ENCODE measurements around the gene IGF1R. TPM values are rescaled to one million over a fixed set of nuclear protein-coding genes. Genes with fewer than 3 reads are reported as not detected.

The IGF1R gene
- total and polyA plus RNA-seq, 4 donors: 5.9 to 154 (median 27.6) TPM

DNA sequence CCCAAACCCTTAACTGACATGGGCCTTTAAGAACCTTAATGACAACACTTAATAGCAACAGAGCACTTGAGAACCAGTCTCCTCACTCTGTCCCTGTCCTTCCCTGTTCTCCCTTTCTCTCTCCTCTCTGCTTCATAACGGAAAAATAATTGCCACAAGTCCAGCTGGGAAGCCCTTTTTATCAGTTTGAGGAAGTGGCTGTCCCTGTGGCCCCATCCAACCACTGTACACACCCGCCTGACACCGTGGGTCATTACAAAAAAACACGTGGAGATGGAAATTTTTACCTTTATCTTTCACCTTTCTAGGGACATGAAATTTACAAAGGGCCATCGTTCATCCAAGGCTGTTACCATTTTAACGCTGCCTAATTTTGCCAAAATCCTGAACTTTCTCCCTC lies 309.3 kb downstream of the IGF1R start:
- 57 to 70% methylated on average over 6 of the region's 6 CpGs for WGBS, 2 donors
- ATAC-seq (ENCODE audit: insufficient read depth, low FRiP score): no peak
- peaks cover 8 to 50% (median 24%) of the 10 kb centered on the region in 4 donors for H3K36me3 ChIP-seq (ENCODE audit: control insufficient read depth in 4 of 4, insufficient read depth in 4 of 4, low read length in 4 of 4)

DNA sequence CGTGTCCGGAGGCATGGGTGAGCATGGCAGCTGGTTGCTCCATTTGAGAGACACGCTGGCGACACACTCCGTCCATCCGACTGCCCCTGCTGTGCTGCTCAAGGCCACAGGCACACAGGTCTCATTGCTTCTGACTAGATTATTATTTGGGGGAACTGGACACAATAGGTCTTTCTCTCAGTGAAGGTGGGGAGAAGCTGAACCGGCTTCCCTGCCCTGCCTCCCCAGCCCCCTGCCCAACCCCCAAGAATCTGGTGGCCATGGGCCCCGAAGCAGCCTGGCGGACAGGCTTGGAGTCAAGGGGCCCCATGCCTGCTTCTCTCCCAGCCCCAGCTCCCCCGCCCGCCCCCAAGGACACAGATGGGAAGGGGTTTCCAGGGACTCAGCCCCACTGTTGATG lies 309.7 kb downstream of the IGF1R start:
- H3K27me3 ChIP-seq (ENCODE audit: control insufficient read depth in 3 of 3, insufficient read depth in 3 of 3, low read length in 2 of 3): no peaks in the 10 kb centered on the region
- H3K4me3 ChIP-seq: no peak overlapping the region
- 96 to 97% methylated on average over 11 of the region's 11 CpGs for WGBS, 2 donors
- H3K36me3 ChIP-seq (ENCODE audit: control insufficient read depth in 4 of 4, insufficient read depth in 4 of 4, low read length in 4 of 4): peaks cover 8 to 50% (median 26%) of the 10 kb centered on the region in 4 donors
- no peak overlapping the region for H3K27ac ChIP-seq (ENCODE audit: low read depth in 1 of 2, low read length in 1 of 2)
- H3K4me1 ChIP-seq (ENCODE audit: control insufficient read depth in 5 of 5, insufficient read depth in 5 of 5, low read length in 5 of 5): peaks cover 8 to 32% (median 11%) of the 10 kb centered on the region in 5 donors
- no peak overlapping the region for H3K9ac ChIP-seq (ENCODE audit: insufficient read depth in 1 of 2, low read length in 2 of 2)
- peaks cover 0 to 15% (median 6%) of the 10 kb centered on the region in 4 donors for H3K9me3 ChIP-seq (ENCODE audit: control insufficient read depth in 4 of 4, insufficient read depth in 3 of 4, low read length in 3 of 4)
- DNase-seq (no peak), ATAC-seq (ENCODE audit: insufficient read depth, low FRiP score) (no peak)
- TF ChIP-seq, protein P1, sequence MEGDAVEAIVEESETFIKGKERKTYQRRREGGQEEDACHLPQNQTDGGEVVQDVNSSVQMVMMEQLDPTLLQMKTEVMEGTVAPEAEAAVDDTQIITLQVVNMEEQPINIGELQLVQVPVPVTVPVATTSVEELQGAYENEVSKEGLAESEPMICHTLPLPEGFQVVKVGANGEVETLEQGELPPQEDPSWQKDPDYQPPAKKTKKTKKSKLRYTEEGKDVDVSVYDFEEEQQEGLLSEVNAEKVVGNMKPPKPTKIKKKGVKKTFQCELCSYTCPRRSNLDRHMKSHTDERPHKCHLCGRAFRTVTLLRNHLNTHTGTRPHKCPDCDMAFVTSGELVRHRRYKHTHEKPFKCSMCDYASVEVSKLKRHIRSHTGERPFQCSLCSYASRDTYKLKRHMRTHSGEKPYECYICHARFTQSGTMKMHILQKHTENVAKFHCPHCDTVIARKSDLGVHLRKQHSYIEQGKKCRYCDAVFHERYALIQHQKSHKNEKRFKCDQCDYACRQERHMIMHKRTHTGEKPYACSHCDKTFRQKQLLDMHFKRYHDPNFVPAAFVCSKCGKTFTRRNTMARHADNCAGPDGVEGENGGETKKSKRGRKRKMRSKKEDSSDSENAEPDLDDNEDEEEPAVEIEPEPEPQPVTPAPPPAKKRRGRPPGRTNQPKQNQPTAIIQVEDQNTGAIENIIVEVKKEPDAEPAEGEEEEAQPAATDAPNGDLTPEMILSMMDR (IDR thresholded peaks at IDR 0.05; ENCODE audit: control extremely low read depth, extremely low read depth): no peak

More for the DNA sequence above, 309.3 kb downstream of the IGF1R start:
- Histone ChIP-seq H3K27me3 (ENCODE audit: control insufficient read depth in 3 of 3, insufficient read depth in 3 of 3, low read length in 2 of 3) (no peaks in the 10 kb centered on the region), H3K27ac (ENCODE audit: low read depth in 1 of 2, low read length in 1 of 2) (no peak overlapping the region), H3K4me3 (no peak overlapping the region), H3K4me1 (ENCODE audit: control insufficient read depth in 5 of 5, insufficient read depth in 5 of 5, low read length in 5 of 5) (peaks cover 8 to 36% (median 14%) of the 10 kb centered on the region in 5 donors), H3K9ac (ENCODE audit: insufficient read depth in 1 of 2, low read length in 2 of 2) (no peak overlapping the region), H3K9me3 (ENCODE audit: control insufficient read depth in 4 of 4, insufficient read depth in 3 of 4, low read length in 3 of 4) (peaks cover 0 to 14% (median 6%) of the 10 kb centered on the region in 4 donors)
- DNase-seq: no peak
- TF ChIP-seq, protein P1 (IDR thresholded peaks at IDR 0.05; ENCODE audit: control extremely low read depth, extremely low read depth): no peak

DNA sequence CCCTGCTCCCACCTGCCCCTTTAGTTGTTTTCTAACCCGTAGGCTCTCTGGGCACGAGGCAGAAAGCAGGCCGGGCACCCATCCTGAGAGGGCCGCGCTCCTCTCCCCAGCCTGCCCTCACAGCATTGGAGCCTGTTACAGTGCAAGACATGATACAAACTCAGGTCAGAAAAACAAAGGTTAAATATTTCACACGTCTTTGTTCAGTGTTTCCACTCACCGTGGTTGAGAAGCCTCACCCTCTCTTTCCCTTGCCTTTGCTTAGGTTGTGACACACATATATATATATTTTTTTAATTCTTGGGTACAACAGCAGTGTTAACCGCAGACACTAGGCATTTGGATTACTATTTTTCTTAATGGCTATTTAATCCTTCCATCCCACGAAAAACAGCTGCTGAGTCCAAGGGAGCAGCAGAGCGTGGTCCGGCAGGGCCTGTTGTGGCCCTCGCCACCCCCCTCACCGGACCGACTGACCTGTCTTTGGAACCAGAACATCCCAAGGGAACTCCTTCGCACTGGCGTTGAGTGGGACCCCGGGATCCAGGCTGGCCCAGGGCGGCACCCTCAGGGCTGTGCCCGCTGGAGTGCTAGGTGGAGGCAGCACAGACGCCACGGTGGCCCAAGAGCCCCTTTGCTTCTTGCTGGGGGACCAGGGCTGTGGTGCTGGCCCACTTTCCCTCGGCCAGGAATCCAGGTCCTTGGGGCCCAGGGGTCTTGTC lies 310.7 kb downstream of the IGF1R start:
- no peak for DNase-seq
- Histone ChIP-seq H3K9me3 (ENCODE audit: control insufficient read depth in 4 of 4, insufficient read depth in 3 of 4, low read length in 3 of 4) (peaks cover 0 to 15% (median 6%) of the 10 kb centered on the region in 4 donors), H3K27ac (ENCODE audit: low read depth in 1 of 2, low read length in 1 of 2) (no peak overlapping the region)

More for the DNA sequence above, 310.7 kb downstream of the IGF1R start:
- no peak for ATAC-seq (ENCODE audit: insufficient read depth, low FRiP score)
- Histone ChIP-seq H3K4me3 (no peak overlapping the region), H3K27me3 (ENCODE audit: control insufficient read depth in 3 of 3, insufficient read depth in 3 of 3, low read length in 2 of 3) (no peaks in the 10 kb centered on the region), H3K36me3 (ENCODE audit: control insufficient read depth in 4 of 4, insufficient read depth in 4 of 4, low read length in 4 of 4) (peaks cover 8 to 46% (median 26%) of the 10 kb centered on the region in 4 donors), H3K9ac (ENCODE audit: insufficient read depth in 1 of 2, low read length in 2 of 2) (no peak overlapping the region), H3K4me1 (ENCODE audit: control insufficient read depth in 5 of 5, insufficient read depth in 5 of 5, low read length in 5 of 5) (peaks cover 5 to 22% (median 8%) of the 10 kb centered on the region in 5 donors)
- 94 to 95% methylated on average over 22 of the region's 22 CpGs for WGBS, 2 donors
- TF ChIP-seq, protein P1 (IDR thresholded peaks at IDR 0.05; ENCODE audit: control extremely low read depth, extremely low read depth): no peak

Data from lung (tissue), 12 donors.